Mucosa of stomach (tissue), 1 donor: ENCODE measurements around the gene RNF225.
"Not testable (repeated sequence)": the region's sequence is repeated elsewhere in the genome, so short reads cannot be mapped to it uniquely, and the experiment has no call there.

Source experiments
- H3K27me3 ChIP-seq: one replicate; pipeline ENCODE4 v1.7.0; 2013; ENCODE audit warnings: mild to moderate bottlenecking, low read length; ENCODE audit not compliant: control insufficient read depth, insufficient read depth
- H3K36me3 ChIP-seq: one replicate; pipeline ENCODE4 v1.7.0; 2013; ENCODE audit warnings: low read length; ENCODE audit not compliant: control insufficient read depth, insufficient read depth
- H3K4me1 ChIP-seq: one replicate; pipeline ENCODE4 v1.7.0; 2013; ENCODE audit warnings: mild to moderate bottlenecking, low read length; ENCODE audit not compliant: control insufficient read depth, insufficient read depth
- H3K4me3 ChIP-seq: one replicate; pipeline ENCODE4 v1.7.0; 2013; ENCODE audit warnings: low read length
- H3K9ac ChIP-seq: one replicate; pipeline ENCODE4 v1.7.0; 2013; ENCODE audit warnings: mild to moderate bottlenecking, low read length, moderate library complexity
- H3K9me3 ChIP-seq: one replicate; pipeline ENCODE4 v1.7.0; 2013; ENCODE audit warnings: mild to moderate bottlenecking, low read length, moderate library complexity; ENCODE audit not compliant: control insufficient read depth
- donor health status: Pancreatic carcinoma.

Gene RNF225

GRCh38 chr19:58395220-58395978, at the start of gene RNF225:
Gene RNF225, plus strand, starts transcription at chr19:58395656. Its CDS starts 434 bp downstream, at chr19:58396090.
- H3K36me3 ChIP-seq: peaks cover 8% of the 10 kb centered on the region
- H3K9ac ChIP-seq: no peak within 1 kb of the TSS
- H3K9me3 ChIP-seq: no peaks in the 10 kb centered on the region
- H3K4me3 ChIP-seq: no peak within 1 kb of the TSS
- H3K4me1 ChIP-seq: peaks cover 14% of the 10 kb centered on the region
- peaks cover 25% of the 10 kb centered on the region for H3K27me3 ChIP-seq

DNA sequence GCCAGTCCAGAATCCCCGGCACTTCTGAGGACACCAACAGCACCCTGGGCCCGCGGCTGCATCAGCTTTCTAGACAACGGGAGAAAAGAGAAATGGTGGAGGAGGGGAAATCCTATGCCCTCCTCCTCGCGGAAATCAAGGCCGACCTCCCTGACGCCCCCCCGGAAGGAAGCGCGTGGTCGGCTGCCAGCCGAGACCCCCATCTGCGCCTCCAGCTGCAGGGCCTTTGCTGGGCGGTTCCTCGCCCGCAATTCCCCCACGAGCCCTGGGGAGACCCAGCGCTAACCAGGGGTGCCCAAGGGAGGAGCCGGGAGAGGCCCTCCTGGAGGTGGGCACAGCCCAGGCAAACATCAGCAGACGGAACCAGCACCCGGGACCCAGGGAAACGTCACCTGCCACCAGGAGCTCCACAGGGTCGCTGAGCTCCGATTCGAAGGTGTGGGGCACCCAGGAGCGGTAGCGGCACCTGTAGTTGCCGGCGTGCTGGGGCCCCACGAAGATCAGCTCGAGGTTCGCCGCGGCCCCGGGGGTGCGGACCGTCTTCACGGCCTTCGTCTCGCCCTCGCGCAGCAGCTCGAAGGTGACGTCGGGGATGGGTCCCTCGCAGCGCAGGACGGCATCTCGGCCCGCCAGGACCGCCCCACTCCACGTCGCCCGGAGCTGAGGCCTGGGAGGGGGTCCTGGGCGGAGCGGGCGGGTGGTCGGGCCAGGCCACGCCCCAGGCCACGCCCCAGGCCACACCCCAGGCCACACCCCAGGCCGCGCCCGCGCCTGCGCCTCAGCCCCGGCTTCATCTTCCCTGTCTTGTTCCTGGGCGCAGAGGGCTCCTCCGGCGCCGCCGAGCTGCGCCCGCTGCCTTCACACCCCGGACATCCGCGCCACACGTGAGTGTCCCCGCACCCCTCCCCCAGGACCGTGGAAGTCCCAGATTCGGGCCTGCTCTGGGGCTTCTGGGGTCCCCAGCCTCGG, 48.2 kb upstream of the RNF225 start:
- H3K9me3 ChIP-seq: no peaks in the 10 kb centered on the region
- H3K27me3 ChIP-seq: peaks cover 52% of the 10 kb centered on the region
- H3K4me3 ChIP-seq: no peak overlapping the region
- peaks cover 5% of the 10 kb centered on the region for H3K4me1 ChIP-seq
- peak overlapping the region; percentile 41 for H3K9ac ChIP-seq
- no peaks in the 10 kb centered on the region for H3K36me3 ChIP-seq

DNA sequence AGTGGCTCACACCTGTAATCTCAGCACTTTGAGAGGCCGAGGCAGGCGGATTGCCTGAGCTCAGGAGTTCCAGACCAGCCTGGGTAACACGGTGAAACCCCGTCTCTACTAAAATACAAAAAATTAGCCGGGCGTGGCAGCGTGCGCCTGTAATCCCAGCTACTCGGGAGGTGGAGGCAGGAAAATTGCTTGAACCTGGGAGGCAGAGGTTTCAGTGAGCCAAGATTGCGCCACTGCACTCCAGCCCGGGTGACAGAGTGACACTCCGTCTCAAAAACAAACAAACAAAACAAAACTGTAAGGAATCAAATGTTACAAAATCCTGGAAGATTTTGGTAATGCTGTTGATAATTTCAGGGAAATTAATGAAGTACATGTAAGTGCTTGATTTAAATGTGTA, 47.4 kb upstream of the RNF225 start:
- not testable (repeated sequence) for H3K9me3 ChIP-seq, H3K4me3 ChIP-seq, H3K4me1 ChIP-seq, H3K9ac ChIP-seq, H3K36me3 ChIP-seq
- peaks cover 60% of the 10 kb centered on the region for H3K27me3 ChIP-seq

DNA sequence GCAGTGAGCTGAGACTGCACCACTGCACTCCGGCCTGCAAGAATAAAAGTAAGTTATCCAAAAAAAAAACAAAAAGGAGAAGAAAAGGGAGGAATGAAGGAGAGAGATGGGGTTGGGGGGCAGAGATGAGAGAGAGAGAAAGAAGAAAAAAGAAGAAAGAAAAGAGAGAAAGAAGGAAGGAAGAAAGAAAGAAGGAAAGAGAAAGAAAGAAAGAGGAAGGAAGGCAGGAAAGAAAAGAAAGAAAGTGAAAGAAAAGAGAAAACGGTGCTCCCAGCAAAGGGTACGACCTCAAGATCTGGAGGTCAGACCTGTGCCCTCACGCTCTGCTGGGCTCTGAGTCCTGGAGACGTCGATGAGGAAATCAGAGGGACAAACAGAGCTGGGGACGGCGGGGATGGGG, 45.9 kb upstream of the RNF225 start:
- Histone ChIP-seq H3K27me3 (peaks cover 70% of the 10 kb centered on the region), H3K36me3 (no peaks in the 10 kb centered on the region), H3K9ac (no peak overlapping the region), H3K4me1 (peaks cover 5% of the 10 kb centered on the region), H3K9me3 (no peaks in the 10 kb centered on the region), H3K4me3 (no peak overlapping the region)

DNA sequence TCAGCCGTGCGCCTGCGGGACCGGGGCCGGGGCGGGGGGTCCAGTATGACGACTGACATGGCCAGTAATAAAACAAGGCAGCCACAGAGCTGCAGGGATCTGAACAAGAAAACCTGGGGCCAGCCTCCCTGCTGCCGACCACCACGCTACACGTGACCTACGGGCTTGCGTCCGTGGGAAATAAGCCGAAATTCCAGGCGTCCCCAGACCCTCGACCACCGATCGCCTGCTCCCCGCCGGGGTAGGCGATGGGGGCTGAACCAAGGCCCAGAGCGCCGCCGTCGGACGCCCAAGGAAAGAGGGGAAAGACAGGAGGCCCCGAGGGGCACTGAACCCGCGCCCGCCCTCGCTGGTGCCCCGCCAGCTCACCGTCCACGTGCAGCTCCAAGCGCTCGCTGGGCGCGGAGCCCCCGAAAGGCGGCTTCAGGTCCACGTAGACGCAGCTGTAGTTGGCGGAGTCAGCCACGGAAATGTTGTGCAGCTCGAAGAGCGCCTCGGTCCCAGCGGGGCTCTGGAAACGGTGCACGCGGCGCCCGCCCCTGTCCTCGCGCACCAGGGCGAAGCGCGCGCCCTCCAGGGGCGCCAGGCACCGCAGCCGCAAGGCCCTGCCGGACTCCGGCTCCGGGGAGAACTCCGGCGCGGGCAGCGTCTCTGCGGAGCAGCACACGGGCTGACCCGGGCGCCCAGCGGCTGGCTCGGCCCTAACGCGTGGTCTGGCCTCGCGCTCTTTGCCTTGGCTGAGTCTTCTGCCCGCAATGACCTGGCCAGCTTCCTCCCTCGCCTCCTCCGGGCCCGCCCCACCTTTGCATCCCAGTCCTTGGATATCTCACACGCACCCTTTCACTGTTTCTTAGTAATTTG, 45.2 kb upstream of the RNF225 start:
- peaks cover 5% of the 10 kb centered on the region for H3K4me1 ChIP-seq
- H3K9me3 ChIP-seq: no peaks in the 10 kb centered on the region
- H3K4me3 ChIP-seq: no peak overlapping the region
- H3K27me3 ChIP-seq: peaks cover 72% of the 10 kb centered on the region
- no peaks in the 10 kb centered on the region for H3K36me3 ChIP-seq
- no peak overlapping the region for H3K9ac ChIP-seq

DNA sequence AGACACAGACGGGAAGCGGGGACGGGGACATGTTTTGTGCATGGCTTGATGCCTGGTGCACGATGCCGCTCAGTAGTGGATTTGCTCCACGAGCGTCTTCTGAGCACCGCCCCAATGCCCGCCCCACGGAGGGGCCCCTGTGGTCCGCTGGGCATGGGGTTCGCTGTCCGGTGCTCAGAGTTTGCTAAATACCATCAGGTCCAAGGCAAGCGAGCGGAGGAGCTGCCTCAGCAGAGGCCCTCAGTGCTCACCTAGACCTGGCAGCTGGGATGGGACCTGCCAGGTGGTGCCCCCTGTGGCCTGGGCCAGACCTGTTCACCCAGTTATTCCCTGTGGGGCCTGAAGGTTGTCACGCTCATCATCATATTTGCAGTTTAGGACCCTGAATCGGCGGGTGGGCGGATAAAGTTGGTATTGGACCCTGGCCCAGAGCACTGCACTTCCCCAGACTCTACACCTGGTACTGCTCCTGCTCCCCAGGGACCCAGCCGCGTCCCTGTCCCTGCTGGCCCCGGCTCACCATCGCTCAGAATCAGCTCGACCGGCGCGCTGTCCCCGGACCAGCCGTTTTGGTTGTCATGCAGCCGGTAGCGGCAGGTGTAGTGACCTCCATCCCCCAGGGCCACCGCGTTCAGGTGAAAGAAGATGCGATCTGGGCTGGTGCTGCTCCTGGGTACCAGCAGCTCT, 44.4 kb upstream of the RNF225 start:
- H3K36me3 ChIP-seq: no peaks in the 10 kb centered on the region
- H3K4me1 ChIP-seq: peaks cover 5% of the 10 kb centered on the region
- H3K9ac ChIP-seq: no peak overlapping the region
- H3K27me3 ChIP-seq: peaks cover 80% of the 10 kb centered on the region
- H3K4me3 ChIP-seq: no peak overlapping the region
- H3K9me3 ChIP-seq: no peaks in the 10 kb centered on the region

GRCh38 chr19:58351558-58351878, 43.9 kb upstream of the RNF225 start:
- H3K9ac ChIP-seq: no peak overlapping the region
- H3K4me1 ChIP-seq: peaks cover 5% of the 10 kb centered on the region
- no peak overlapping the region for H3K4me3 ChIP-seq
- H3K27me3 ChIP-seq: peaks cover 84% of the 10 kb centered on the region
- H3K36me3 ChIP-seq: no peaks in the 10 kb centered on the region
- no peaks in the 10 kb centered on the region for H3K9me3 ChIP-seq

DNA sequence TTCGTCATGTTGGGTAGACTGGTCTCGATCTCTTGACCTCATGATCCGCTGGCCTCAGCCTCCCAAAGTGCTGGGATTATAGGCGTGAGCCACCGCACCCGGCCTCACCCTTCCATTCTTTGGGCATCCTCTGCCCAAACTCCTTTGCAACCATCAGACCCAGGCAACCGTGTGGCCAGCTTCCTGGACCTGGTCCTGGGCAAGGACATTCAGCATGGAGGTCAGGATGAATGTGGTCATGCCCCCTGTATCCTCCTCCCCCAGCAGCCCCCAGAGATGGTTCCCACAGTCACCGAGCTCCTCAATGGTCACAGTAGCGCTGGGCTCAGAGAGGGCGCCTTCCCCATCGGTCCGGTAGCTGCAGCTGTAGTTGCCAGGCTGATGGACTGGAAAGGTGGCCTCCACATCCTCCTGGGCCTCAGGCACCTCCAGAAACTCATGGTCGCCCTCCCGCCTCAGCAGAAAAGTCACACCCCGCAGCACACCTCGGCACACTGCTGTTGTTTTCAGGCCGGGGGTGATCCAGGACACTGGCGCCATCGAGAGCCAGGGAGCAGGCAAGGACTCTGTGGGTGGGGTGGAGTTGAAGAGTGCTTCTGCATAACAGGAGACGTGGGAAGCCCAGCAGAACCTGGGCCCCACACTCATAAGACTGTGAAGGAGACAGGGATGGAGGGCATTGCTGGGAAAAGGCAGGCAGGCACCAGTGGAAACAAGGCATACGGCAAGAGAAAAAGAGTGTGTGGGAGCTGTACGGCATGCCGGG, 43.3 kb upstream of the RNF225 start:
- peaks cover 2% of the 10 kb centered on the region for H3K4me1 ChIP-seq
- no peaks in the 10 kb centered on the region for H3K36me3 ChIP-seq
- no peaks in the 10 kb centered on the region for H3K9me3 ChIP-seq
- H3K4me3 ChIP-seq: no peak overlapping the region
- H3K27me3 ChIP-seq: peaks cover 83% of the 10 kb centered on the region
- no peak overlapping the region for H3K9ac ChIP-seq

GRCh38 chr19:58352760-58353671, 42.4 kb upstream of the RNF225 start, which contains the start of gene A1BG:
Gene A1BG, minus strand, starts transcription at chr19:58353492. Its CDS starts 55 bp downstream, at chr19:58353437.
- peaks cover 79% of the 10 kb centered on the region for H3K27me3 ChIP-seq
- no peaks in the 10 kb centered on the region for H3K4me1 ChIP-seq
- no peak within 1 kb of the TSS for H3K4me3 ChIP-seq
- H3K9me3 ChIP-seq: no peaks in the 10 kb centered on the region
- no peak within 1 kb of the TSS for H3K9ac ChIP-seq
- no peaks in the 10 kb centered on the region for H3K36me3 ChIP-seq

DNA sequence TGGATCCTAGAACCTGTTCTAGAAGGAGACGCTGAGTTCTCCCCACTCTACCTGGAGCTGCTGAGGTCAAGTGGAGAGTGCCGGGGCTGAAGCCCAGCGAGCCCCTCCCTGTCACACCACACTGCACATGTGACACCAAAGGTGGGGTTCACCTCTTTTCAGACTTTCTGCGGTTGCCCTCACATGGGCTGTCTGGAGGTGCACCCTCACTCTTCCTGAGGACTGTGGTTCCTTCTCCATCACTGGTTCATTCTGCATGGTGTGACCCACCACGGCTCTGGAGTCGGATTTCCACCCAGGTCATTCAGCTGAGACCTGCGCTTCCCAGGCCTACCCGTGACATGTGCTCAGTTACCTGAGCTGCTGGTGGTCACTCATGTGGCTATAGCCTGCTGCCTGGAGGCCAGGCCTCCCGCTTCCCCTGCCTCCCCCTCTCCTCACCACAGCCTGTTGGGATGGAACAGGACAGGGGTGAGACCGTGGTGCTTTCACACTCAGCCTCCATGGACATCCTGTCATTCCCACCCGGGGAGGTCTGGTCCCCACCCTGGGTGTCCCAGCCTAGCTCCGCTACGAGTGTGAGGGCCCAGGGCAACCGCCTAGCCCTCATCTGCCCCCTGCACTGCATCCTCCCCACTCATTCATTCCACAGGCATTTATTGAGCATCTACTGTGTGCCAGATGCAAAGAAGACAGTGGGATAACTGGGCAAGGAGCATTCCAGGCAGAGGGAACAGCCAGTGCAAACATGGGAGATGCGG, 41.6 kb upstream of the RNF225 start:
- Histone ChIP-seq H3K36me3 (no peaks in the 10 kb centered on the region), H3K27me3 (peaks cover 71% of the 10 kb centered on the region), H3K4me1 (no peaks in the 10 kb centered on the region), H3K4me3 (no peak overlapping the region), H3K9ac (no peak overlapping the region), H3K9me3 (no peaks in the 10 kb centered on the region)
